Measurements from ENCODE around the gene SYT1.

Gene SYT1

DNA sequence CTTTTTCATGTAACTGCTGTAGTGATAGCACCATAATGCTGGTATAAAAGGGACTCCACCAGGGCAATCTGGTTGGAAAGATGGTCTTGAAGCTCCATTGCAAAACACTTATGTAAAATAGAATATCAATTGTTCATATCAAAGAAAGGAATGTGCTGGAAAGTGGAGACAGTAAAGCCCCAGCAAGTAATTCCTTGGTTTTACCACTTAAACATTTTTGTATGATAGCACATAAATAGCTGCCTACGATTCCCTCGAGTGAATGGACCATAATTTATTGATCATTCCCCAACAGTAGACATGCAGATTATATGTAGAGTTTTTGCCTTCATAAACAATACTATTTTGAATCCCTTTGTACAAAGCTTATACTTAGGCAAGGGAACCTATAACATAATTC, 550.7 kb downstream of the SYT1 start:
- TF ChIP-seq, protein P1, sequence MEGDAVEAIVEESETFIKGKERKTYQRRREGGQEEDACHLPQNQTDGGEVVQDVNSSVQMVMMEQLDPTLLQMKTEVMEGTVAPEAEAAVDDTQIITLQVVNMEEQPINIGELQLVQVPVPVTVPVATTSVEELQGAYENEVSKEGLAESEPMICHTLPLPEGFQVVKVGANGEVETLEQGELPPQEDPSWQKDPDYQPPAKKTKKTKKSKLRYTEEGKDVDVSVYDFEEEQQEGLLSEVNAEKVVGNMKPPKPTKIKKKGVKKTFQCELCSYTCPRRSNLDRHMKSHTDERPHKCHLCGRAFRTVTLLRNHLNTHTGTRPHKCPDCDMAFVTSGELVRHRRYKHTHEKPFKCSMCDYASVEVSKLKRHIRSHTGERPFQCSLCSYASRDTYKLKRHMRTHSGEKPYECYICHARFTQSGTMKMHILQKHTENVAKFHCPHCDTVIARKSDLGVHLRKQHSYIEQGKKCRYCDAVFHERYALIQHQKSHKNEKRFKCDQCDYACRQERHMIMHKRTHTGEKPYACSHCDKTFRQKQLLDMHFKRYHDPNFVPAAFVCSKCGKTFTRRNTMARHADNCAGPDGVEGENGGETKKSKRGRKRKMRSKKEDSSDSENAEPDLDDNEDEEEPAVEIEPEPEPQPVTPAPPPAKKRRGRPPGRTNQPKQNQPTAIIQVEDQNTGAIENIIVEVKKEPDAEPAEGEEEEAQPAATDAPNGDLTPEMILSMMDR (IDR thresholded peaks at IDR 0.05; ENCODE audit: borderline replicate concordance, insufficient read depth, low read depth, low read length): no peak
- H3K4me3 ChIP-seq (ENCODE audit: low read depth, low read length): no peak overlapping the region

DNA sequence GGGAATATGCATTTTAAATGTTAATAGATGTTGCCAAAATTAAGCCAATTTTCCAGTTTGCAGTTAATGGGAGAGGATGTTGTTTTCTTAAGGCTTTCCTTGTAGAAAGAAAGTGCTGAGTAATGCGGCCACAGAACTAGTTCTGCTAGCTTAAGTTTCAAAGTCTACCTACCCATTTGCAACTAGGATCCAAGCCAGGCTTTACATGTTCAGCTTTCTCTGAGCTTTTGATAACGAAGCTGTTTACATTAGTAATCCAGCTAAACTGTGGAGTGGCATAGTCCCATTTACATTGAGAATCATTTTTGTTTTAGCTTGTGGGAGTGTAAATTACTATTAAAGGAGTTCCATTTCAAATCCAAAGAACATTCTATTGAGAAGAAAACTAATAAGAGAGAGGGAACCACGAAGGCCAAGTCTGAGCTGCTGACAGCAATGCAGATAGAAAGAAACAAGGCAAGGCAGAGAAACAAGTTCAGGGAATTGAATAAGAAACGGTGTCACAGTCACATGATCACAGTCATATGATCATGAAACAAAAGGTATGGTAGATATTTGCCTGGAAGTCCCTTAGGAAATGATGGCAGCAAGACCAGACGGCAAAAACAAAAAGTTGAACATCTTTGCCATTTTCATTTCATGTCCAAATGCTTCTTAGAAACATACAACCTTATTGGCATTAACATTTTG, 551.3 kb downstream of the SYT1 start:
- TF ChIP-seq, protein P1 (IDR thresholded peaks at IDR 0.05; ENCODE audit: borderline replicate concordance, insufficient read depth, low read depth, low read length): no peak
- H3K4me3 ChIP-seq (ENCODE audit: low read depth, low read length): no peak overlapping the region

DNA sequence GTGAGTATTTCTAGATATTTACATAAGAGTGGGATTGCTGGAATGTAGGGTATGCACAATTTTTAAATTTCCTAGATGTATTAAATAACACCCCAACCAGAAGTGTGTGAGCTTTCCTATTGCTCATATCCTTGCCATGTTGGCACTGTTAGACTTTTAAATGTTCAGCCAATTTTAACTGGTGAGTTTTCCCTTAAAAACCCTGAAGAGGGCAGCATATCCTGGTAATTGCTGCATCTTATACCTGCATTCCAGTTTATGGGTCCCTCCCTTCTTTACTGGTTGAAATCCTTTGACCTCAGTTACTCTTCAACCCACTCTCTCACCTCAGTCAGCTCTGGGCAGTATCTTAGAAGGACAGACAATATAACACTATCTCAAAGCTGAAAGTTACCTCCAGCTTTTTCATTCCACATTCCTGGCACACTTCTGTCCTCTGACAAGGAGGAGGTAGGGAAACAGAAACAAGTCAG, 555.6 kb downstream of the SYT1 start:
- no peak overlapping the region for H3K4me3 ChIP-seq (ENCODE audit: low read depth, low read length)
- TF ChIP-seq, protein P1 (IDR thresholded peaks at IDR 0.05; ENCODE audit: borderline replicate concordance, insufficient read depth, low read depth, low read length): 0 out of 2 replicates have a peak, but pooled peaks have one; percentile 10

DNA sequence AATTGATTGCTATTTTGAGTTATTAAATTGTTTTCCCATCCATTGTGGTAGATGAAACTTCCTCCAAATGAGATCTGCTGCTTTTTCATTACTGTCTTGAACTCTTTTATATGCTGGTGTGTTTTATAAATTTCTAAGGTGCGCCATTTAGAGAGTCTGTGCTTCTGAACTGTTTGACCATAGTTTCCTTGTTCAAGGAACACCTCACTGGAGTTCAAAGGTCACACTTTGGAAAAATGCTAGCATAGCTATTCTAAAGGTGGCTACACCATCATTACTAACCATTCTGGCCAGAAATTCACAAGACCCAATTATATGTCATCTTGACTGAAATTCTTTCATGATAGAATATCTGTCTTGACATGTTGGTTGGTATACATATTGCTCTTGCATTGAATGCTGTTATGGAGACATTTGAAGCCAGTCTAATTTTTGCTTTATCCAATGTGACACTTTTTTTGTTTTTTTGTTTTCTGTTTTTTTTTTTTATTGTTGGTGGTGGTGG, 556.7 kb downstream of the SYT1 start:
- TF ChIP-seq, protein P1 (IDR thresholded peaks at IDR 0.05; ENCODE audit: borderline replicate concordance, insufficient read depth, low read depth, low read length): no peak
- no peak overlapping the region for H3K4me3 ChIP-seq (ENCODE audit: low read depth, low read length)

GRCh38 chr12:79422060-79422812, 557.7 kb downstream of the SYT1 start:
- TF ChIP-seq, protein P1 (IDR thresholded peaks at IDR 0.05; ENCODE audit: borderline replicate concordance, insufficient read depth, low read depth, low read length): no peak
- no peak overlapping the region for H3K4me3 ChIP-seq (ENCODE audit: low read depth, low read length)

DNA sequence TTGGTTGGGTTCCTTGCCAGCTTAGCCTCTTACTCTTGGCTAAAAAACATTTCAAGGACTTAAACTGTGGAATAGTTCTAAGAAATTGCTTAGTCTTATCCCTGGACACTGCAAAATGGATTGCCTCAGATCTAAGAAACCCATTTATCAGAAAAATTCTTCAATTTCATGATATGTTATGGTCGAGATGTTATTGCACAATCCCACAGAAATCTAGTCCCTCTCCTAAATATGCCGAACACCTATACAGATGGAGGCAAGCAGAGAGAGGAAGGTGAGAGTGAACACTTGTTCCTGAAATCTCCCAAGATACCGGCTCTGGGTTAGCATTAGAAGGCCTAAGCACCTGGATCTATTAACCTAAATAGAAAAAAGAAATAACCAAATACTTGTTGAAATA, 559.0 kb downstream of the SYT1 start:
- TF ChIP-seq, protein P1 (IDR thresholded peaks at IDR 0.05; ENCODE audit: borderline replicate concordance, insufficient read depth, low read depth, low read length): no peak
- no peak overlapping the region for H3K4me3 ChIP-seq (ENCODE audit: low read depth, low read length)
